HG03196 (cell line): ENCODE data around the gene STRIP2.

Source experiments
- ATAC-seq: cut with Tn5 transposase; IDR thresholded peaks from one replicate; pipeline ENCODE4 v1.9.1; 2021; ENCODE audit not compliant: unreplicated experiment

STRIP2 gene

DNA sequence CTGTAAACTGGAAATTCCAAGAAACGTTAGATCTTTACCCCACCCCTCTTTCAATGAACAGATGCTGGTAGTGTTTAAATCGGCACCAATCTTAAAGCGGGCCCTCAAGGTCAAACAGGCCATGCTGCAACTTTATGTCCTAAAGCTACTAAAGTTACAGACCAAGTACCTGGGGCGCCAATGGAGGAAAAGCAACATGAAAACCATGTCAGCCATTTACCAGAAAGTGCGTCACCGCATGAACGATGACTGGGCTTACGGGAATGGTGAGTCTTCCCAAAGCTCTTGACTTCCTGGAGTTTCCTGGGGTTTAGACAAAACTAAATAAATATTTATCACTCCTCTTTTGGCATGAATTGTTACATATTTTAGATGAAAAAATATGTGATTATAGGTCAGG is 48.5 kb downstream of the STRIP2 start:
- ATAC-seq: no peak

DNA sequence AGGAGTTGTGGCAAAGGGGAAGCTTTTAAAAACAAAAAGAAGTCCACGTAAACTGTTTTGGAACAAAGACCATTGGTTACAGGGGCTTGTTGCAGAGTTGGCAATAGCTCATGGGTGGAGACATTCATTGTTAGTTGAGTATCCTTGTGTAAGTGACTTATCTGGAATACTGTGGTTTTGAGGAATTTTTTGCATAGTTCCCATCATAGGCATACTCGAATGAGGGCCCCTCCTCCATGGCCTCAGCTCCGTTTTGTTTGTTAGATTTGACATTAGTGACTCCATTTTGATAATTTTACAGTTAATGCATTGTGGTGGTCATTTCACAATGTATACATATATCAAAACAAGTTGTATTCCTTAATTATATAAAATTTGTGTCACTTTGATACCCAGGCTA is 55.3 kb downstream of the STRIP2 start:
- ATAC-seq: no peak

DNA sequence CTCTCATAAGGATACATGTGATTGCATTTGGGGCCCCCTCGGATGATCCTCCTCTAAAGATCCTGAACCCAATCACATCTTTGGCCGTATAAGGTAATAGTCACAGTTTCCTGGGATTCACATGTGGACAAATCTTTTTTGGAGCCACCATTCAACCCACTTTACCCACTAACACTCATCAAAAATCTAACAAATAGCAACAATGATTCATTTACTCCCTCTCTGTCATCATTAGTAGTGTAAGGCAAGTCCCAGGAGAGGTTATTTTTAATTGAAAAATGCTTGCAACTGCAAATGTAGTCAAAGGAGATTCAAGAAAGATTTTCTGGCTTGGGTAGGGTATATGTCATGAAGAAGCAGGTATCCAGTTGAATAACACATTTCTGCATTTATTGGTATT is 58.2 kb downstream of the STRIP2 start:
- ATAC-seq: no peak

DNA sequence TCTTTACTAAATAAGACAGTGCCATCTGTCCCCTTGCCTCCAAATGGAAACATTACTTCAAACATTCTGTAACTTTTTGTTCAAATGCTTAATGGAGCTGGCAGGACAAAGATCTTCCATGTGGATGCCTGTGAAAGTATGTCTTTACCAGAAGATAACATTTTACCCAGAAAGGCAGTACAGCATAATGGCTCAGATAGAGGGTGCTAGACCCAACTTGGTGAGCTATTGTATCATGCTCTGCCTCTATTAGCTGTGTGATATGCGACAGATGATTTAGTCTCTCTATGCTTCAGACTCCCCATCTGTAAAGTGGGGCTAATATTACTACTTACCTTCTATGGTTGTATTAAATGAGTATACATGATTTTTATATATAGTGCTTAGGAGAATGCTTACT is 59.3 kb downstream of the STRIP2 start:
- ATAC-seq: no peak

DNA sequence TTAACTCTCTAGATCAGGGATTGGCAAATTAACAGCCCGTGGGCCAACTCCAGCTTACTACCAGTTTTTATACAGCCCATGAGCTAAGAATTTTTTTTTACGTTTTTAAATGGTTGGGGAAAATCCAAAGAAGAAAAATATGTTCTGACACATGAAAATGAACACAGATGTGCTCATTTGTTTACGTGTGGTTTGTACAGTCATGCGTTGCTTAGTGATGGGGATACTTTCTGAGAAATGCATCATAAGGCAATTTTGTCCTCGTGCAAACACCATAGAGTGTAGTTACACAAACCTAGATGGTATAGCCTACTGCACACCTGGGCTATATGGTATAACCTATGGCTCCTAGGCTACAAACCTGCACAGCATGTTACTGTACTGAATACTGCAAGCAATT is 59.8 kb downstream of the STRIP2 start:
- peak; percentile 57 for ATAC-seq

DNA sequence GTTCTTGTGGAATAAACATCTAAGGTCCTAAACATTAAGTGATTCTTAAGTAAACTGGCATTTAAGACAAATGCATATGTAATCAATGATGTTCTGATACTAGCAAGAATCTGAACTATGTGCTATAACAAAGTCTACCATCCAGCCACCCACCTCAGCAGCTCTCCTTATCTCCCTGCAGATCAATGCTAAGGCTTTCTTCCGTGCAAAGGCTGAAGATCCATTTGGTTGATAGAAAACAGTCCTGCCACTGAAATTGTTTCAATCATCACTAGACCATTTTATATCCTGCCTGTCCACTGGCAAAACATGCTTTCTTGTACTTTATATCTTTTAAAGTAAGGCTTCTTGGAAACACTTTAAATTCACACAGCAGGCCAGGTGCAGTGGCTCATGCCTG is 61.8 kb downstream of the STRIP2 start:
- no peak for ATAC-seq

DNA sequence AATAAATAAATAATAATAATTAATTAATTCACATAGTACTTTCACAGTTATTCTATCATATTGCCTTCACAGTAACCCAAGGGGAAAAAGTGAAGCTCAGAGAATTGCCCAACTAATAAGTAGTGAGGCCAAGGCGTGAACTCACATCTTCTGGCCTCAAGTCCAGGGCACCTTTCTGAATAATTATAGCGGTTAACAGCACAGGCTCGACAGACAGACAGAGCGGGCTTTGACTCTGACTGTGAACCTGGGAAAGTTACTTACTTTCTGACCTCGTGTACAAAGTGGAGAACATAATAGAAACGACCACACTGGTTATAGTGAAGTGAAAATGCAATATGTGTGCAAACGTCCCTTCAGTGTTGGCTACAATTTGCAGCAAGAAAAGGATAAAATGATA is 62.4 kb downstream of the STRIP2 start:
- no peak for ATAC-seq

DNA sequence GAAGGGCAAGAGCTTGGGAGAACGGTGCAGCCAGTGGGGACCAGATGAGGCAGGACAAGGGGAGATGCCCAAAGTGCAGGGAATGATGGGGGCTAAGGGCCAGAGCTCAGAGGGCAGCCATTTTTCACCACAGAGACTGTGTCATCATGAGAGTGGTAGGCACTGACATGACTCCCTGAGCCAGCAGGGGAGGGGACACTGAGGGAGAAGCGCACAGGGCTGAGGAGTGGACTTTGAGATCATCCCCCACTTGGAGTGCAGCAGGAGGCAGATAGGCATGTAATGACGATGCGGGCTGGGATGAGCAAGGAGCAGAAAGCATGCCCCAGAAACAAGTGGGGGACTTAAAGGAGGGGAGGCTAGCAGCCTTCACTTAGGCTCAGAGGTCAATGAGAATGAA is 62.9 kb downstream of the STRIP2 start:
- no peak for ATAC-seq

DNA sequence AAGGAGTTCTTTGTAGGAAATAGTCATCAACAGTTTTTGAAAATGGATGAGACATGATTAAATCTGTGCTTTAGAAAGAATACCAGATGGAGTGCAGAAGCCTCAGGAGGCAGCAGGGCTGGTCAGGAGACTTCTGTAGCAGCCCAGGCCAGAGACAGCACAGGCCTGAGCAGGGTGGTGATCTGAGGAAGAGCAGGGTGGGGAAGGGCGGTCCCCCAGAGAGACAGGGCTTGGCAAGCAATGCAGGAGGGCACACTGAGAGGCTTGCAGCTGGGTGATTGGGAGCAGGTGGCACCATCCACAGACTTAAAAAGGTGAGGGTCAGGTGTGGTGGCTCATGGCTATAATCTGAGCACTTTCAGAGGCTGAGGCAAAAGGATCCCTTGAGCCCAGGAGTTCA is 63.8 kb downstream of the STRIP2 start:
- no peak for ATAC-seq

DNA sequence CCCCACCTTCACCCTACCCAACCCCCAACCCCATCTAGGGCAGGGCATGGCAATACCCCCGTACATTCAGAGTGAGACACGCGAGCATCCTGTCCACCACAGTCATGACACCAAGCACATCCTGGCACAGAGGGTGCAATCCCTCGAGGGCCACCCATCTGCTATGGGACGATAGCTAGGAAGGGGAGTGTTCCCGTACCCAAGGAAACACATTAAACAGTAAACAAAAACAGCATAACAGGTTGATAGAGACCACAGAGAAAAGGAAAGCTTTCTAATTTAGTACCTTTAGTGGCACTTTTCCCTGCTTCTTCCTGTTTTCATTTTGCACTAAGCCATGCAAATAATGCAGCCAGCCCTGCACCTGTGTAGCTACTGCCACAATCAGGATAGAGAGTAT is 65.8 kb downstream of the STRIP2 start:
- ATAC-seq: peak; percentile 34

DNA sequence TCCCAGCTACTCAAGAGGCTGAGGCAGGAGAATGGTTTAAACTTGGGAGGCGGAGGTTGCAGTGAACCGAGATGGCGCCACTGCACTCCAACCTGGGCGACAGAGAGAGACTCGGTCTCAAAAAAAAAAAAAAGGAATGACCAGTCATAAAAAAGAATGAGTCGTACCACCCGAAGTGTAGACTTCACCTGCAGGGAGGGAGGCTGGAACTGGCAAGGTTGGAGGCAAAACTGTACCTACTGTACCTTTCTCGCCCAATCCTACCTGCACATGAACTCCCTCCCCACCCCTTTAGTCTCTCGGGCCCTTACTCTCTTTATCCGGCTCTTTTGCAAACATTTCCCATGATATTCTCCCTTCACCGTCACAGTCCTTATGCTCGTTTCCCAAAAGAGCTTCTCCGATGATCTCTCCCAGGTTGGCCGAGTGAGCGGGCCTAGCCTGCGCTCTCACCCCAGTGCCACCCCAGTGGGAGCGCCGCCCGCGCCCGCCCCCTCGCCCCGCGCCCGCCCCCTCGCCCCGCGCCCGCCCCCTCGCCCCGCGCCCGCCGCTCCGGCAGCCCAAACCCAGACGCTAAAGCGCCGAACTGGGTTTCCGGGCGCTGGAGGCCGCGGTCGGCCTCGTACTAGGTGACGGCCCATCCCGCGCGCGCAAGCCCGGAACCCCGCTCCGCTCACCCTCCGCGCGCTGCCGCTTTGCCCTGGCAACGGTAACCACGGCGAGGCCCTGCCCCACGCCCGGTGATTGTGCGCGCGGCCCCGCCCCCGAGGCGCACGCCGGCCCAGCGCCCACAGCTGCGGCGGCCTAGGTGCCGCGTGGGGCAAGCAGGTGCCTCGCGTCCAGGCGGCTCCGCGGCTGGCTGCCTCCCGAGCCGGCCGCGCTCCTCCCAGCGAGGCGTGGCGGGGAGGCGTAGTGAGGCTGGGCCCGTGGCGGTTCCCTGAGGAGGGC is 67.8 kb downstream of the STRIP2 start, which contains the start of gene SMKR1:
TSS of gene SMKR1 (plus strand) at position 772 of the 948 bp plus-strand sequence. CDS start 294 bp downstream, outside the sequence.
- ATAC-seq: no peak

DNA sequence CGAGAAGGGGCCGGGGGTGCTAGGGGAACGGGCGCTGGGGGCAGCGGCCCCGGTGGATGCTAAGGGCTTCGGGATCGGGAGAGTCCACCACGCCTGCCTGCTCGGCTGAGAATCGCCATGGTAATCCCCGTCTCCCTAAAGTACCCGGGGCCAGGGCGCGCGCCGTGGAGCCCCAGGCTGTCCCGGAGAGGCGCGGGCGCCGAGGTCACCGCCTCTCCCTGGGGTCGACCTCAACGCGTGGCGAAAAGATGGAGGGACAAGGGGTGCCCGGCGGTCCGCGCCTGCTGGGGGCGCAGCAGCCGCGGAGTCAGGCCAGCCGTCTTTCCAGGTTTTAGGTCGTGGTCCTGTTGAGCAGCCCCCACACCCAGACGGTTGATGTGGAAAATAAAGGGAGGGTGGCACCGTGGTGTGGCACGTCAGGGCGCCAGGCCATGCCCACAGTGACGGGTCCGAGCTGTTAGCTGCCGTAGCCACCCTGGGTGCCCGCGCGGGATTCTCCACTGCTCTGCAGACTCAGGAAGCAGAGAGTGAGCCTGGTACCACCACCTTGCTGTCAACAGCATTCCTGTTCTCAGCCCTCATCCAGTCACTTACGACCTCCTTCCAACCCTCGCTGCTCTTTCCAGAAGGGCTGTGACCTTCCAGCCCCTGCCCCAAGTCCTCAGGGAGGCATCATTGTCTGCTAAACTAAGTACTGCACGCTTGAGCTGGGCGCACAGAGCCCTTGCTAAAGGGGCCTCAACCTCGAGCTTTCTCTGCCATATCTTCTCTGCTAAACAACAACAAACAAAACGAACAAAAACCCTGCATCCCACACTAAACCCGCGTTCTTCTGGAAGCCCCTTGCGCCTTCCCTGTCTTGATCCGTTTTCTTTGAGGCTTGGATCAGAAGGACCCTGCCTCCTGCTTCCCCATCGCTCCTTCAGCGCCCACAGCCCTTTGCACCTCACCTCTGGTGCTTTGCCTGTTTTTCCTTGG is 68.8 kb downstream of the STRIP2 start:
- ATAC-seq: no peak

DNA sequence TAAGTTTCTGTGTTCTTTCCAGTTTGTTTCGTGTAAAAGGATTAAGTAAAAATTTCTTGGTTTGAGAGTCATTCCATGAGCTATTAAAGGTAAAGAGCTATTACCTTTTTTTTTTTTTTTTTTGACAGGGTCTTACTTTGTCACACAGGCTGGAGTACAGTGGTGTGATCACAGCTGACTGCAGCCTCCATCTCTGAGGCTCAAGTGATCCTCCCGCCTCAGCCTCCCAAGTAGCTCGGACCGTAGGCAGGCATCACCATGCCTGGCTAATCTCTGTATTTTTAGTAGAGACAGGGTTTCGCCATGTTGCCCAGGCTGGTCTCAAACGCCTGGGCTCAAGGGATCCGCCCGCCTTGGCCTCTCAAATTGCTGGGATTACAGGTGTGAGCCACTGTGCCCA is 69.5 kb downstream of the STRIP2 start:
- no peak for ATAC-seq

DNA sequence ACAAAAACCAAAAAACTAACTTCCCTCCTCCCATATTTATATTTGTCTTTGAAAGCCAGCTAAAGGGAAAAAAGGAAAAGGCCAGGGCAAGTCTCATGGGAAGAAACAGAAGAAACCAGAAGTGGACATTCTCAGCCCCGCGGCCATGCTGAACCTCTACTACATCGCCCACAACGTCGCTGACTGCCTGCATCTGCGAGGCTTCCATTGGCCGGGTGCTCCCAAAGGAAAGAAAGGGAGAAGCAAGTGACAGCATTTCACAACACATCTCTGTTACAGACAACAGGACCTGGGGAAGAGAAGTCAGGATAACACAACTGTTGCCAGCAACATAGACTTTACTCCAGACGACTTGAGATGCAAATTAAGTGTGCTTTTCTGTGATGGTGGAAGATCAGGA is 78.0 kb downstream of the STRIP2 start:
- no peak for ATAC-seq

DNA sequence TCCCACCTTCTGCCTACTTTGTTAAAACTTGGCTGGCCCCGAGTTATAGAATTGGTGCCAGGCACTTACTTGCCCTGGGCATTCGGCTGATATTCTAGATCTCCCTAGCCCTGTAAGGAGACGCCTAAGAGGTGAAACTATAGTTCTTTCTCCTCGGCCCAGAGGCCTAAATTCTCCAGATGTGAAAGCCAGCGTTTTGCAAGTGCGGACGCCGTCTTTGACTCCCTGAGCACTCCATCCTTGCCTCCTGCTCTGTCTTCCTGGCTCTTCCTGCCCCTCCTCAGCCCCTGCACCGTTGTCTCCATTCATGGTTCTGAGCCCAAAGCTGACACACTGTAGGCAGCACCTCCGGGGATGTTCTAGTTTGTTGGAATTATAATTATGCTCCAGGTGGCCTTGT is 79.3 kb downstream of the STRIP2 start:
- ATAC-seq: no peak

DNA sequence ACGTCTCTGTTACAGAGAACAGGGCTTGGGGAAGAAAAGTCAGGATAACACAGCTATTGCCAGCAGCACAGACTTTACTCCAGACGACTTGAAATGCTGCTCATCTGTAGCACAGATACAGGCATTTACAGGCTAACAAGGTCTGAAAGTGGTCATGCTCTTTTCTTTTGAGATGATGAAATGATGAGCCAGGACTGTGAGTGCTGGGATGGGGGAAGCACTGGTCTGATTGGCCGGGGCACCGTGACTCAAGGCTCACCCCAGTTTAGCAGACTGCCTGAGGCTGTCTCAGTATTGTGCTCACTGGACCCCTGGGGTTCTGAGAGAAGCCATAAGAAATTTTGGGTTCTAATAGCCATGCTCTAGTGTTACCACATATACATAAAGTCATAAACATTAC is 80.5 kb downstream of the STRIP2 start:
- ATAC-seq: no peak

DNA sequence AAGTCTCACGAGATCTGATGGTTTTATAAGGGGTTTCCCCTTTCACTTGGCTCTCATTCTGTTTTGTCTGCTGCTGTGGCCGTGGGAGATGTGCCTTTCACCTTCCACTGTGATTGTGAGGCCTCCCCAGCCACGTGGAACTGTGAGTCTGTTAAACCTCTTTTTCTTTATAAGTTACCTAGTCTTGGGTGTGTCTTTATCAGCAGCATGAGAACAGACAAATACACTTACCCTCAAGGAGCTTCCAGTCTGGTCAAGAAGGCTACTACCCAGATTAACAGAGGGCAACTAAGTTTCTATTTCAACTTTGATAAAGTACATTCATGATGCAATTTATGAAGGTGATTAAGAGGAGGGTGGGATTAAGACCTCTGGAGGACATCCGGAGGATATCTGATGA is 81.1 kb downstream of the STRIP2 start:
- ATAC-seq: no peak

DNA sequence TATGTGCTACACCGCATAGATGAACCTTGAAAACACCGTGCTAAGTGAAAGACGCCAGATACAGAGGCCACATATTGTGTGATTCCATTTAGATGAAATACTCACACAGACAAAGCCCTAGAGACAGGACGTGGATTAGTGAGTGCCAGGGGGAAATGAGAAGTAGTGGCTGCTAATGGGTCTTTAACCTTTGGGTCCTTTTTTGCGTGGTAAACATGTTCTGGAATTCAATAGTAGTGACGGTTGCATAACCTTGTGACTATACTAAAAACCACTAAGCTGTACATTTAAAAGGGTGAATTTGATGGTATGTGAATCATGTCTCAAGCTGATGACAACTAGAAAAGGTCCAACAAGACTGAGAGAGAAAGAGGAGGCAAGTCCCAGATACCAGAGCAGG is 83.7 kb downstream of the STRIP2 start:
- no peak for ATAC-seq

DNA sequence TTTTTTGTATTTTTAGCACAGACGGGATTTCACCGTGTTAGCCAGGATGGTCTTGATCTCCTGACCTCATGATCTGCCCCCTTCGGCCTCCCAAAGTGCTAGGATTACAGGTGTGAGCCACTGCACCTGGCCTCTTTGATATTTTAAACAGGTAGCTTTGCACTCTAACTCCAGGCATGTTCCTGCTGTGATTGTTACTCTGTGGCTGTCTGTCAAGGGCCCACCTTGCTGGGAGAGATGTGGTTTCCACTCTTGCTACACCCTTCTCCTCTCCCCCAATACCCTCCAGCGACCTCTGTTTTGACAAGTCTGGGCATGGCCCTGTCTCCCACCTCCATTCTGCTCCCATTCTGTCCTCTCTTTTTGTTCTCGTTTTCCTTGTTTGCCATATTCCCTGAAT is 85.2 kb downstream of the STRIP2 start:
- ATAC-seq: no peak

DNA sequence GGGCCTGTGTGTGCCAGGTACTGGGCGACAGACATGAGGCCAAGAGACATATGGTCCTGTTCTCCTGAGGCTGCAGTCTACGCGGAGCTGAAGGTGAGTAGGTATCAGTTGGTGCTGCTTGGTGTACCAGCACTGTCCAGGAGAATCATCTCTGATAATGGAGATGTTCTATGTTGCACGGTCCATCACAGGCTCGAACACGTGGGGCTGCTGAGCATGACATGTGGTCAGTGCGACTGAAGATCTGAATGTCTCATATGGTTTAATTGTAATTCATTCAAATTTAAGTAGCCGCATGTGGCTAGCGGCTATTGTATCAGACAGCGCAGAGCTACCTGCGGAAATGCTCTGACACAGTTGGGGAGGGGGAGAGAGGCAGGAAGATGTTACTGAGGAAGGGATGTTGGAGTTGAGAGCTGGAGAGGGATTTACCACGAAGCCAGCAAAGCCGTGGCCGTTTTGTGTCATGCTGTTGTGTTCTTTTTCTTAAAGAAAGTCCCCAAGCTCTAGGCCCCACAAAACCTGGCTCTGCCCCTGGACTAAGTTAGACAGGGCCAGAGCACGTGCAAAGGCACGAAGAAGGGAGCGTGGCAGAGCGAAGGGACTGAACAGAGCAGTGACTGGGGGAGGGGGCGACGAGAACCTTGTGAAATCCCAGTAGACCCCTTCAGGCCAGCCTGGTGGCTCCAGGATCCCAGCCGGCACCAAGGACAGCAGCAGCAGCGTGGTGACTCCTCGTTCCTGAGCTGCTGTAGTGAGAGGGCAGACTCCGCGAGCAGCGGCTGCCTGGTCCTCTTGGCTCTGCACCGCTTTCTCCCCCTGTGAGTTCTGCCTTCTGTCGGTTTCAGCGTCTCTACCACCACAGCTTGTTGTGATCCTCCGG is 88.1 kb downstream of the STRIP2 start:
- ATAC-seq: no peak

DNA sequence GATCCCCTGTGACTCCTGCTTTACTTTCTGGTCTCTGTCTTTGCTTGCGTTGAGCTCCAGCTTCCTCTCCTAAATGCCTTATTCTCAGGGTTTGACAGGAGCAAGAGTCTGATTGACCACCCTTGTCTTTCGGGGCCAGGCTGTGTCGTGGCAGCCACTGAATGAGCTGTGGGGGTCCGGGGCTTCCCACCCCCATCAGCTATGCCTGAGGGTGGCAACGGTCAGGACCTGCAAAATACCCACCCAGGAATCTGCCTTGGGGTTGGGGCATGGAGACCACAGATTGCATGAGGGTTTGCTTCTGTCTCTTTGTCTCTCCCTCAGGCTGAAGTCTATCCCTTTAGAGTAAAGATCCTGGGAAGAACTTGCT is 88.7 kb downstream of the STRIP2 start:
- no peak for ATAC-seq
